ENCODE measurements around the gene RSBN1L. TPM values are rescaled to one million over a fixed set of nuclear protein-coding genes. Genes with fewer than 3 reads are reported as not detected.

The RSBN1L gene
- total RNA-seq, 1 donor from 2014 or later, result 7.8 TPM

- TF ChIP-seq CTCF (IDR thresholded peaks at IDR 0.05; ENCODE audit: borderline replicate concordance), result no peak
- Histone ChIP-seq H3K4me1 (peaks cover 32% of the 10 kb centered on the region), H3K27ac (replicated peaks) (no peak overlapping the region), H3K36me3 (no peaks in the 10 kb centered on the region), H3K4me3 (no peak overlapping the region), H3K9me3 (replicated peaks) (peaks cover 4% of the 10 kb centered on the region), H3K27me3 (ENCODE audit: low read depth) (no peaks in the 10 kb centered on the region)
- intact Hi-C loops (cut with micrococcal nuclease), result no loop called here
- no peak for DNase-seq
Measured at GRCh38 chr7:77831481-77831880, 135.2 kb downstream of the RSBN1L start.

GRCh38 chr7:77831953-77832352 lies 135.7 kb downstream of the RSBN1L start:
- H3K4me3 ChIP-seq, result no peak overlapping the region
- intact Hi-C loops (cut with micrococcal nuclease), result no loop called here
- no peak for TF ChIP-seq CTCF (IDR thresholded peaks at IDR 0.05; ENCODE audit: borderline replicate concordance)
- no peaks in the 10 kb centered on the region for H3K9me3 ChIP-seq (replicated peaks)
- H3K27me3 ChIP-seq (ENCODE audit: low read depth), result no peaks in the 10 kb centered on the region
- no peaks in the 10 kb centered on the region for H3K36me3 ChIP-seq
- peaks cover 32% of the 10 kb centered on the region for H3K4me1 ChIP-seq
- no peak overlapping the region for H3K27ac ChIP-seq (replicated peaks)
- DNase-seq, result no peak

Other genes with a start within 250 kb of the RSBN1L start
- gene PTPN12, start 159.2 kb upstream of the RSBN1L start, total RNA-seq, result 52.2 TPM
- gene TMEM60, start 102.0 kb downstream of the RSBN1L start, total RNA-seq, result 8.2 TPM
- 22.1 TPM for gene PHTF2, start 102.3 kb downstream of the RSBN1L start, total RNA-seq